ENCODE results near the gene MASP2.
"Not testable (repeated sequence)": the region's sequence is repeated elsewhere in the genome, so short reads cannot be mapped to it uniquely, and the experiment has no call there.

Gene MASP2

GRCh38 chr1:11041048-11041447, 6.0 kb downstream of the MASP2 start:
- TF ChIP-seq CTCF (IDR thresholded peaks at IDR 0.05) (no peak), ZFX (IDR thresholded peaks at IDR 0.05; ENCODE audit: borderline replicate concordance) (no peak)

GRCh38 chr1:11040105-11040429, 7.0 kb downstream of the MASP2 start:
- not testable (repeated sequence) for H3K27ac ChIP-seq

More at GRCh38 chr1:11041048-11041447, 6.0 kb downstream of the MASP2 start:
- no peak overlapping the region for H3K27ac ChIP-seq

- TF ChIP-seq ZFX (IDR thresholded peaks at IDR 0.05; ENCODE audit: borderline replicate concordance) (no peak), CTCF (IDR thresholded peaks at IDR 0.05) (no peak)
- no peak overlapping the region for H3K27ac ChIP-seq
These were observed 7.5 kb downstream of the MASP2 start for GRCh38 chr1:11039351-11040104.

GRCh38 chr1:11037740-11038182, 9.3 kb downstream of the MASP2 start:
- TF ChIP-seq CTCF (IDR thresholded peaks at IDR 0.05) (peak; percentile 98), ZFX (IDR thresholded peaks at IDR 0.05; ENCODE audit: borderline replicate concordance) (no peak)
- H3K27ac ChIP-seq: no peak overlapping the region

GRCh38 chr1:11037019-11037739, 9.9 kb downstream of the MASP2 start:
- not testable (repeated sequence) for H3K27ac ChIP-seq

GRCh38 chr1:11031624-11032262, 15.3 kb downstream of the MASP2 start:
- no peak overlapping the region for H3K27ac ChIP-seq
- no peak for TF ChIP-seq CTCF (IDR thresholded peaks at IDR 0.05)
- no peak for TF ChIP-seq ZFX (IDR thresholded peaks at IDR 0.05; ENCODE audit: borderline replicate concordance)

GRCh38 chr1:11030865-11031264, 16.2 kb downstream of the MASP2 start:
- H3K27ac ChIP-seq: no peak overlapping the region
- no peak for TF ChIP-seq ZFX (IDR thresholded peaks at IDR 0.05; ENCODE audit: borderline replicate concordance)
- TF ChIP-seq CTCF (IDR thresholded peaks at IDR 0.05): no peak

- 0 out of 2 replicates have a peak overlapping the region, but pooled peaks have one; percentile 8 for H3K27ac ChIP-seq
- no peak for TF ChIP-seq CTCF (IDR thresholded peaks at IDR 0.05)
- TF ChIP-seq ZFX (IDR thresholded peaks at IDR 0.05; ENCODE audit: borderline replicate concordance): no peak
These were observed 19.0 kb downstream of the MASP2 start for GRCh38 chr1:11028018-11028417.
